Measurements from ENCODE around the gene DCBLD2. TPM values are rescaled to one million over a fixed set of nuclear protein-coding genes. Genes with fewer than 3 reads are reported as not detected.

Gene DCBLD2
- total RNA-seq, 1 experiment from 2014 or later: 529 TPM

DNA sequence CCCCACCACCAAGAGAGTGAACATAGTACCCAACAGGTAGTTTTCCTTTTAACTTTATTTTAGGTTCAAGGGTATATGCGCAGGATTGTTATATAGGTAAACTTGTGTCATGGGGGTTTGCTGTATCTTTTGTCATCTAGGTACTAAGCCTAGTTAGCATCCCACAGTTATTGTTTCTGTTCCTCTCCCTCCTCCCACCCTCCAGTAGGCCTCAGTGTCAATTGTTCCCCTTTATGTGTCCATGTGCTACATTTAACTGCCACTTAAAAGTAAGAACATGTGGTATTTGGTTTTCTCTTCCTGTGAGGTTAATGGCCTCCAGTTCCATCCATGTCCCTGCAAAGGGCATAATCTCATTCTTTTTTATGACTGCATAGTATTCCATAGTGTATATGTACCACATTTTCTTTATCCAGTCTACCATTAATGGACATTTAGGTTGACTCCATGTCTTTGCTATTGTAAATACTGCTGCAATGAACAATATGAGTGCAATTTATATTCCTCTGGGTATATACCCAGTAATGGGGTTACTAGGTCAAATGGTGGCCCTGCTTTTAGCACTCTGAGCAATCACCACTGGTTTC is 72.2 kb downstream of the DCBLD2 start:
- peak; percentile 37 for DNase-seq (ENCODE audit: low read depth)

DNA sequence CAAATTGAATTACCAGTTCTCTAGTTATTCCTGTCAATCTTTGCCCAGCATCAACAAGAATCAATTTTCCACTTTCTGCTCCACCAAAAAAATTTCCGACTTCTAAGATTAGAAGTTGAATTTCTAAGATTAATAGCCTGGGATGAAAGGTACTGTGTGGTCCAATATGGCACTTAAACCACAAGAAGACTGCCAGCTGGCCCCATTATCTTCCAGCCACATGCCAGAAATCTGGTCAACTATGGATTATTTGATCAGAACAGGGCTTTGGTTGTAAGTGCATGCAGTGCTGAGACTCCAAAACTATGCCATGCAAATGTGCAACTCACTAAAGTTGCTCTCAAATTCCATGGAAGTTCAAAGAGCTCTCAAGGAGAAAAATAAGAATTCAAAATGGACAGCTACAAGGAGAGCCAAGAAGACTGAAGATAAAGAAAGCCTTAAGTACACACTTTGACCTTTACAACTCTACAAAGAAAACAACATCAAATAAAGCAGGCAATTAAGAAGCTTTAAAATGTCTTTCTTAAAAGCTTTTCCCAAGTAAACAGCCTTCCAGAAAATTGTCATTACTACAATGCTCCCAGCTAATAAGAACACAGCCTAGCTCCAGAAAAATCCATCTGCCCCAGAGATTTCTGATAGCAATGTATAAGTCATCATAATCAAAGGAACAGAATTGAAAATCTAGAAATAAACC is 74.1 kb downstream of the DCBLD2 start:
- DNase-seq (ENCODE audit: low read depth): peak; percentile 24

DNA sequence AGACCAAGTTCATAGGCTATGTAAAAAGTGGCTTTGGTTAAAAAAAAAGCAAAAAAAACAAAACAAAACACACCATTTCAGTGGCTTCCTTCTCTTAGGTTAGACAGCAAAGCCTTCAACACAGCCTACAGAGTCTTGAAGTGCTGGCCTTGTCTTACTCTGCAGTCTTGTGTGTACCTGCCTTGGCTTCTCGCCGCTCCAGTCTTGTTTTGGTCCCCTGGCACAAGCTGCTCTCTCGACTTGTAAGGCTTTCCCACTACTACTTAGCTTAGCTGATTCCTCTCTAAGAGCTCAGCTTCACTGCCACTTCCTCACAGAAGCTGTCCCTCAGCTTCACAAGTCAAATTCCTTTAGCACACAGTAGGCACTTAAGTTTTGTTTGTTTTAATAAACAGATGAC is 75.4 kb downstream of the DCBLD2 start:
- DNase-seq (ENCODE audit: low read depth): no peak

DNA sequence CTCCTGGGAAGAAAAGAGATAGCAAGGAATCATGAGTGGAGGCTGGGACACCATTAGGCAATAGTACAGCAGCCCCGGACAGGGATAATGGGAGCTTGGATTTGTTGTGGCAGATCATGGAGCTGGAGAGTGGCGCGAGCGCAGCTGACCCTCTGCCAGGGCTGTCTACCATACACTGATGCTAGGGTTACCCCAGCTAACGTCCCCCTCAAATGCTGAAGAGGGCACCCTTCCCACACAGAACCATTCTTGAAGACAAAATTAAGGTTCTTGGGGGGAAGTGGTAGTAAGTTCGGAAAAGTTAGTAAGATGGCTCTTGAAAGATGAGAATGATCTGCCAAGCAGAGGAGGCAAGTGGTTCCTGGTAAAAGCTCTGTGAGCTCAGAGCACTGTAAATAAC is 77.2 kb downstream of the DCBLD2 start:
- DNase-seq (ENCODE audit: low read depth): peak; percentile 30

DNA sequence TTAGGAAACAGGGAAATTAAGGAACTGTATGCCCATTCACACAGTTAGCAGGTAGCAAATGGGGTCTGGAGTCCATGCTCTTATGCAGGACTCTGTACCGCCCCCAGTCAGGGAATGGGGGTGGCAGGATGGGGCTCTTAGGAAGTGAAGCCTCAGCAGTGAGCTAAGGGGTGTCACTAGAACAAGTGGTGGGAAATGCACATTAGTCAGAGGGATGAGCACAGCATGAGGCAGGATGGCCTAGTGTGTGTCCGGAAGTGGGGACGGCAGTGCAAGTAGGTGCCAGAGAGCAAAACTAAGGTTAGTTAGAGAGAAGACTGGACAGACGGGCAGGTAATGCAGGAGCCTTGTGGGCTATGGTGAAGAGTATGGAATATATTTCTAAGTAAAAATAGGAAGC is 77.7 kb downstream of the DCBLD2 start:
- peak; percentile 37 for DNase-seq (ENCODE audit: low read depth)

DNA sequence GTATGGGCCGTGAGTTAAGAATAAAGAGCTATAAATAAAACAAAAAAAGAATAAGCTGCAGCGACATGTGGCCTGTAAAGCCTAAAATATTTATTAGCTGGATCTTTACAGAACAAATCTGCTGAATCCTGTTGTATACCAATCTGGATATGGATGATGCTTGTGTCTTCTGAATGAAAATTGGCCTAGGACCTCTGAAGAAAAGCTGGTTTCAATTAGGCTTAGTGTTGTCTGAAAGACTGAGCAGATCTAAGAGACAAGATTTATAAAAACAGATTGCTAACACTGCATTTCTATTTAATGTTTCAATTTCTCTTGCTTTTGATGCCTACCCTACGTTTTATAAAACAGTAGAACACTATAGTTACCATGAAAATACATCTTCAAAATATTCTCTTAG is 80.4 kb downstream of the DCBLD2 start:
- no peak for DNase-seq (ENCODE audit: low read depth)

DNA sequence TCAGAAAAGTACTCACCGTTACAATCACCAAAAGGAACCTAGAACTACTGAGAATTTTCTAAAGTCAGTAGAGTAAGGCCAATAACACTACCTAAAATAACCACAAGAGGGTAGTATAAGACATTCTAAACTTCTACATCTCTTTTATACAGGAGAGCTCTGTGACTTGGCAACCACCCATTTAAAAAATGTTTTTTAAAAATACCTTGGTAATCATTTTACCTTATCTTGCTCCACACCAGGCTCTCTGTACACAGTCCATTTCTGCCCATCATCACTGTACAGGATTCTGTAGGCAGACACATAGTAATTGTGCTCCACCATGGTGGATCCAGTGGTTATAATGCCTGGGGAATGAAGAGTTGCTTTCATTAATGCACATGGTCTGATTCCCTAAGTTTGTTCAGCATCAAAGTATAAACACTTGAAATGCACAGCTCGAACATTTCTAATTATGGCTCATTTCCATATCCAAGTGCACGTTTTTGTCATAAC is 83.9 kb downstream of the DCBLD2 start:
- DNase-seq (ENCODE audit: low read depth): peak; percentile 68

DNA sequence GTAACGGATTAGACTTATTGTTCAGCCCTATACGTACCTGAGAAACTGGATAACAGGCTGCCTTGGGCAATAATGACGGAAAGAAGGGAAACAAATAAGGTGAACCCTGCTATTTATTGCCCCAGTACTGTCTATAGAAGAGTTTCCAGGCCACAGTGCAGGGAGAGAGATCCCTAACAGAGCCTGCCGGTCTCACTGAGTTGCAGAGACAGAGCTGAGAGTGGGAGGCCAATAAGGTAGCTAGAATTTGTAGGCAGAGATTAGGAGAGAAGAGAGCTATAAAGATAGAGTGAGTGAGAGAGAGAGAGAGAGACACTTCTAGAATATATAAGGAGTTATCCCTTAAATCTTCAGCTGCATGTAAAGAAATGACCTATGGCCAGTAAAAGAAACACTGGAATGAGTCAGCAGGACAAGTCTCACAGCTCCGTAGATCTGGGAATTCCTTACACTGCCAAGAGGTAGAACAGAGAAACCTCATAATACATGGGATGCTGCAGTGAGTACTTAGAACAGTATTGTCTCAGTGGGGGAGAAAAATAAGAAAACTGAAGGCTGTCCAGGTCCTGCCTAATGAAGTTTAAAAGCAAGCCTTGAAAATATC is 86.6 kb downstream of the DCBLD2 start:
- no peak for DNase-seq (ENCODE audit: low read depth)

DNA sequence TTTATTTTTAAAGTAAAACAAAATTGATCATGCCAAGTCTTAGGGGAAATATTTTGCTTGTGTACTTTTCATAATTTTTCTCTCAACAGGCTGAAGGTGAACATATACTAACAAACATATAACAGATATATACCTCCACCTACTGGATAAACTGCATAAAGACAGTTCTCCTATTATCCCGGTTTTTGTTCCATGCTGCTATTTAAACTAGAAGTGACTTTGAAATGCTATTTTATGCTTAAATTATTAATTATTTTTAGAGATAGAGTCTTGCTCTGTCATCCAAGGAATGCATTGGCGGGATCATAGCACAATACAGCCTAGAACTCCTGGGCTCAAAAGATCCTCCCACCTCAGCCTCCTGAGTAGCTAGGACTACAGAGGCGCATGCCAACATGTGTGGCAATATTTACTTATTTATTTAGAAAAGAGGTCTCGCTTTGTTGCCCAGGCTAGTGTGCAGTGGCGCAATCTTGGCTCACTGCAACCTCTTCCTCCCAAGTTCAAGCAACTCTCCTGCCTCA is 88.6 kb downstream of the DCBLD2 start:
- DNase-seq (ENCODE audit: low read depth): no peak

DNA sequence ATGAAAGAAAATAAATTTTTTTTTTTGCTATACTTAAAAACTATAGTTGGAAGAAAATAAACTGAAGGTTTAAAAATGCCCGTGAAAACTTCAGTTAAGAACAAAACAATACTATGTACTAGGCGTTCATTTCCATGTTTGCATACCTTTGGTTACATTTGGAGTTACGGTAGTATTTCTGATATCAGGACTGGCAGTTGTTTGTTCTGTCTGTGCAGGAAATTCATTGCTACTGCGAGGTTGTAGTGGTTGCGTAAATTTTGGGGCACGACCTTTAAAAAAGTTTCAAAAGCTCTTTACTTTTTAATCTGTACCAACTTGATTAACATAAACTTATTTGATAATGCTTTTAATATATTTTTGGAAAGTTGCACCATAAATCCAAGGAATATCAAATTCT is 90.4 kb downstream of the DCBLD2 start:
- no peak for DNase-seq (ENCODE audit: low read depth)

DNA sequence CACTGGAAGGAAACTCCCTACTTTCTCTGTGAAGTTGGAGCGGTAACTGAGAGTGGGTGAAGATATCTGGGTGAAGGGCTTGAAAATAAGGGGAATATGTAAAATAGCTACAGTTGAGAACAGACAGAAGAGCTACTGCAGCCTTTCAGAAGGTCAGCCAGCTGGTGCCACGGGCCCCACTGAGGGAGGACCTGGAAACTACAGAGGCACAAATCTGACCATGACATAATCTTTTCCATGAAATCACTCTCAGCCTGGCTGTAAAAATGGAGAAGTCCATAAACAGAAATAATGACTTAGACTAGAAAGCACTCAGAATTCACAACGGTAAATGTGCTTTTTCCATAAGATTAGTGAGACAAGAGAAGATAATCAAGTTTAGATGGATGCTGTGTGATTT is 91.9 kb downstream of the DCBLD2 start:
- no peak for DNase-seq (ENCODE audit: low read depth)

DNA sequence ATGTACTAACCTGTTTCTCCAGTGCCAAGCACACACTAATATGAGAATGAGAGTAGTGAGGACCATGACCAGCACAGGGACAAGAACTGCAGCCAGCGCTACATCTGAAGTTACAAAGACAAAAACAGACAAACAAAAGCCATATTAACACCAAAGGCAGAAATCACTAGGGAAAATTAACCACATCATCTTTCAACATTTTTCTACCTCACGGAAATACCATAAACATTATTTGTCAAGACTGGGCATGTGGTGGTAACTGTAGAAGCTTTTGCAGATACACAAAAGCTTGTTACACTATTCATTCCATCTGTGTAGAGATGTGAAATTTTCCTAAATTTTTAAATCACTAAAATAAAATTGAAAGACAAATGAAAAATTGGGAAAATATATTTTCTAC is 93.4 kb downstream of the DCBLD2 start:
- no peak for DNase-seq (ENCODE audit: low read depth)

DNA sequence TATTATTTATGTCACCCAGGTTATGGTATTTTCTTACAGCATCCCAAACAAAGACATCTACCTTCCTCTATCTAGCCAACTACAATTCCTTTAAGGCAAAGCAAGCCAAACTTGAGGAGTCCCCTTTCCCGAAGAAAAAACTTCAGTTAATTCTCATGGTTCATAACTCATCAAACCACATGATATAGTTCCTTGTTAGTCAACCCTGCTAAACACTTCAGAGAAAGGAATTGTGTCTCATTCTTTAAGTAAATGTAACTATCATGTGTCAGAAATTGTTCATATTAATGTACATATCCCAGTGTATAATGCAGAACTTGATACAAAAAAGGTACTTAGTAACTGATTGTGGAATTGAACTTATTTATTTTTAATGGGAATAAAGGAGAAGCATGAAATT is 93.9 kb downstream of the DCBLD2 start:
- no peak for DNase-seq (ENCODE audit: low read depth)

DNA sequence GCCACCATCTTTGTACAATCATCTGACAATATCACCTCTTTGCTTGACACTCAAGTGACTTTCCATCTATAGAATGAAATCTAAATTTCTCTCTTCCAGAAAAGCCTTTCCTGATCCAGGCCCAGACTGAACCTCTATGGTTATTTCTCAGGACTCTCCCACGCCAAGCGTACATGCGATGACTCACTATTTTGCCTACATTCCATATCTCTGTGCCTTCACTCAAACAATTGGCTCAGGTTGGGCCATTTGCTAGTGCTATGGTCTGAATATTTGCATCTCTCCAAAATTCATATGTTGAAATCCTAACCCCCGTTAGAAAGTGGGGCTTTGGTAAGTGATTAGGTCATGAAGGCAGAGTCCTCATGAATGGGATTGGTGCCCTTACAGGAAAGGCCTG is 94.5 kb downstream of the DCBLD2 start:
- no peak for DNase-seq (ENCODE audit: low read depth)

DNA sequence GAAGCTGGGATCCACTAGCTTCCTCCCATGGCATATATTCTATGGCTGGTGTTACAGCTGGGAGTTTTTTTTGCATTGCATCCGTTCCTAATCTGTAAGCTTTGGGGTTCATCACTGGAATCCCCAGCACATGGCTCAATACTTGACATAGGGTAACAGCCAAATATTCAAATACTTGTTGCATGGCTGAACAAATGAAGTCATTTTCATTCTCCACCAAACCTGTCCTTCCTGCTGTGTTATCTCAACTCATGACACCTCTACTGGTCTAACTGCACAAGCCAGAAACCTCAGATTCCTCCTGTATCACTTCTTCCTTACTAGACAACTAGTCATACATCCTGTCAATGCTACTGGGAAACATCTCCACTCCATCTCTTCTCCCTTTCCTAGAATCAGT is 95.0 kb downstream of the DCBLD2 start:
- DNase-seq (ENCODE audit: low read depth): no peak

DNA sequence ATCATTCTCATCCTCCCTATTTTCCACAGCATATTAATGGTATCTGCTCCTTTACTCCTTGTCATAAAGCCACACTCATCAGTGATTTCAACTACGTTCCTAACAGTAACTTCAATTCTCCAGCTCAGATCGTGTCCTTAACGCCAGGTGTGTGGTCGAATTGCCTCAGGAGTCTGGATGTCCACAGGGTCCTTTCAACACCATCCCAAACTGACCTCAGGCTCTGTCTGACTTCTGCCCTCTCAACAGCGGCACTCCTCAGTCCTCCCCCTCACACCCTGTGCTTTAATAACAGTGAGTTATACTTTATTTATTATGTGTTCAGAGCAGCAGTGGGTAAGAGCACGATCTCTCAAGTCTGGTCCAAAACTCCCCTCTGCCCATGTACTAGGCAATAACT is 95.9 kb downstream of the DCBLD2 start:
- no peak for DNase-seq (ENCODE audit: low read depth)

DNA sequence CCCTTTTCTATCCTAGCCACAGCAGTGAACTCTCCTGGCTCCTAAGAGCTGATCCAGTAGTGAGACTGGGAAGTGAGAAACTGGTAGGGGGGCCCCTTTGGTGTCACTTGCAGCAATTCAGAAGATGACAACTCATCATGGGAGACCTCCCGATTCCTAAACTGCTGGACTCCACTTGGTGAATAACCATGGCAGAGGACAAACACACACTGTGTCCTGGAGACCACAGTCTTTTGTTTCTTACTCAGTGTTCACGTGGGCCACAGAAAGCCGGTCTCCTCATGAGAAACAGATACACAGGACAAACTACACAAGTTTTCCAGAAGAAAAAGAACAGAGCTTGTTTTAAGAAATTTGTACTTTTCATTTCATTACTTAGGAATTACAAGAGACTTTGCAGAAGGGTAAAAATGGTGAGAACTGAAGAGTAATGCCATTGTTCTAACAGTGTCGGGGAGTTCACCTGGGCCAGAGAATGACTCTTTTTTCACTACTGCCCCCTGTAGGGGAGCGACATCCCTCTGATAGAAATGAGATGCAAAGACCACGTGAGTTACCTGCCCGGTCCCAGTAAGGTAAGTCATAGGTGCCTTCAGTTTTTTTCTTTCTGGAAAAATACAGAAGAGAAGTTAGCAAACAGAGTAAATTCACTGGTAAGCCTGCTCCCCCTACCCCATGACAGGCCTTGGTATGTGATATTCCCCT is 100.3 kb downstream of the DCBLD2 start:
- no peak for DNase-seq (ENCODE audit: low read depth)

DNA sequence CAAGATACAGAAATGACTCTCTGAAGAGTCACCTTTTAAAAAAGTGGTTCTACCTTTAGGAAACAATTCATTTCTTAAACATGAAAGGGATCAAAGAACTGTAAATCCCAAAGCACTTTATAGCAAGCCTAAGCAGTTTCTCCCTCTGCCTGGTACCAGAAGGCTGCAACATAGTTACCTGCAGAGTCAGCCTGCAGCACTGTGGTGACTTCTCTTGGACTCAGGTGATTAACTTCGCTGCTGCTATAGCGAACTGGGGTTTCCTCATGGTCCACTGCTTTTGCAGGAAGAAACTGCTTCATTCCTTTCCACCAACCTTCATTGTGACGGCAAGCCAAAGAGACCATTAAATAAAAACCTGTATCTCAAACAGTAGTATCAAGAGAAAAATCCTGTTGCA is 101.1 kb downstream of the DCBLD2 start:
- no peak for DNase-seq (ENCODE audit: low read depth)

DNA sequence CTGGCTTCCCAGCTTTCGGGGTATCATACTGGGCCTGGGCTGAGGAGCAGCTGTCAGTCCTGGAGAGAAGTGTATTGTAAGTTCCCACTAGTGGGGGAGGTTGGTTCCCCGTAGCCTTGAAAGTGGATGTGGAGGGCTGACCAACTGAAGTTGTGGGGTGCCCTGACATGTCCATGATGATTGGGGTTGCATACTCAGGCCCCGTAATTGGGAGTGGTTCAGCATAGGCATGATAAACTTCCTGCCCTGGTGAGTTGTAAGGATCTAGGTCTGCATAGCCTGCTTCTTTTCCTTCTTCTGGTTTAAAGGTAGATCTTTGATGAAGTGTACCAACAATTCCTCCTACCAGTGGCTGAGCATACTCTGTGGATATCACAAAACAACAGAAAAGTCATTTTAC is 102.0 kb downstream of the DCBLD2 start:
- no peak for DNase-seq (ENCODE audit: low read depth)

DNA sequence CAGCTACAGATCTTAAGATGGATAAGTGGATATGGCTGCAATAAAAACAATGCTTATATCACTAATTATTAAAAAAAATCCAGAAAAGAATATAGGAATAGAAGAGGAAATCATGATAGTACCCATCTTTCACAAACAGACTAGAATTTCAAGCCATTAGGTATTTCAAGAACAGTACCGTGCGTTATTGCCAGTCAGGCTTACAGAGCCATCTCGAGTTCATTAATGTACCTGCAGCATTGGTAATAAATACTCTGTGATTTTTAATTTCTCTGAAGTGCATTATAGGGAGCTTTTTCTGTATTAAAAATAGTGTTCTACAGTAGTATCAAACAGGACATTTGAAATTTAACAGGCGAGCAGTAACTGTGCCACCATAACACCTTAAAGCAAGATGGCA is 102.7 kb downstream of the DCBLD2 start:
- DNase-seq (ENCODE audit: low read depth): no peak

DNA sequence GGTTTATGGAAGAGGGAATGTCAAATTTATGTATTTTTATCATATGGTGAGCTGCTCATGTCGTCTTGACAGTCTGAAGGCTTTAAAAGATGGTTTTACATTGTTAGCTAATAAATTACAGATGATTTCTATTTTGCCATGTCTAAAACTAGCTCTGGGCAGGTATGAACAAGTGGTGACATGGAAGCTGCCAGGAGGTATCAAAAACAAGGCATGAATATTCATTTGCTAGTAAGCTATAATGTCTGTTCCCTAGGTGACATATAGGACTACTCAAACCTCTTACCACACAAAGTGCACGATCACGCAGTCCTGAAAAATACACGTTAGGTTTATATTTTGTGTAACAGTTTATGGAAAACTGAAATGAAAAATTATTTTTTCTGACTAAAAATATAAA is 103.6 kb downstream of the DCBLD2 start:
- DNase-seq (ENCODE audit: low read depth): no peak

DNA sequence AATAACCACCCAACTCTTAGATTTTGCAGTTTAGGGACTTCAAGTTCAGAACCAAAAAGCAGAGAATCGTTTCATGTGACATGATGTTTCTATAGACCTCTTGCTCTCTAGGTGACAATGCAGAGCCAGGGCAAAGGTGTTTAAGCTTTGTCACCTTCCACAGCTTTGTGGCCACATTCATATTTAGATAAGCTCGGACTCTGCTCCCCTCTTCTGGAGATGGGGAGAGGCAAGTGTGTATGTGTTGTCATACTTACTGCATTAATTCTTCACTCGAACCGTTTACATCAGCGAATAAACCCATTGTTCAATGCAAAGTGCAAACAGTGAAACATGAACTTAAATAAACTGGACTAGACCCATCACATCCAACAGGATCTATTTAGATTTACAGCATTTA is 105.2 kb downstream of the DCBLD2 start:
- DNase-seq (ENCODE audit: low read depth): no peak

DNA sequence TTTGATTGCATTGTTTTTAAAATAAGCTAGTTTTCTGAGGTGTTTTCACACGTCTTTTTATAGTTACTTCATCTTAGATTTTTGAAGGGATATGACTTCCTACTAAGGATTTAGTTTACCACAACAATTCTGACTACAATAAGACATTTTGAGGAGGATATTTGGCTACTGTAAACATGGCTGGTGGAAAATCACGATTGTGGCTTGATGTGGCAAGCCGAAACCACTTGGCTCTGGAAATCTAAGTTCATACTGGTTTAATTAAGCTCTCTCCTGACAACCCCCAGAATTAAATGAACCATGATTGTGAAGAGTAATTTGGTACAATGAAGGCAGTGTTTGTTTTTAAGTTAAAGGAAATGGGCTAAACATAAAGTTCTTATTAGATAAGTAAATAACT is 107.5 kb downstream of the DCBLD2 start:
- peak; percentile 64 for DNase-seq (ENCODE audit: low read depth)

All from M059J (cell line).